GM12878 (cell line): ENCODE measurements around the gene NAALADL1. TPM values are rescaled to one million over a fixed set of nuclear protein-coding genes. Genes with fewer than 3 reads are reported as not detected.
A peak's percentile ranks its signal among the peaks of the same experiment; 100 is the strongest.

Source experiments
- DPF2 ChIP-seq: fragments of 450-650 bp; IDR thresholded peaks from 2 replicates; pipeline ENCODE4 v1.6.1; 2017; ENCODE audit warnings: mild to moderate bottlenecking
- EP300 ChIP-seq, 2 experiments: fragments of 150-350 bp in 1 of 2; IDR thresholded peaks; 2 replicates each; pipeline ENCODE4 v1.6.1; 2011 to 2012; ENCODE audit warnings: low read depth in 2 of 2, low read length in 2 of 2, borderline replicate concordance in 1 of 2, improper control_type of control experiment in 1 of 2, inconsistent platforms in 1 of 2; ENCODE audit not compliant: control insufficient read depth in 1 of 2
- HDAC6 ChIP-seq: fragments of 200-600 bp; sonication (generic); IDR thresholded peaks from one replicate; pipeline ENCODE4 v1.8.0; 2017; ENCODE audit warnings: antibody characterized with exemption; ENCODE audit not compliant: unreplicated experiment
- IRF4 ChIP-seq: IDR thresholded peaks from 2 replicates; pipeline ENCODE4 v1.6.1; 2011; ENCODE audit warnings: low read depth, low read length
- MEF2B ChIP-seq: fragments of 450-650 bp; IDR thresholded peaks from 2 replicates; pipeline ENCODE4 v1.6.1; 2018; ENCODE audit warnings: mild to moderate bottlenecking, moderate library complexity; ENCODE audit not compliant: partially characterized antibody, poor library complexity, severe bottlenecking
- NKRF ChIP-seq: fragments of 450-650 bp; conservative IDR thresholded peaks from 2 replicates; pipeline ENCODE4 v1.6.1; 2017; ENCODE audit warnings: mild to moderate bottlenecking, moderate library complexity
- PAX8 ChIP-seq: fragments of 450-650 bp; IDR thresholded peaks from 2 replicates; pipeline ENCODE4 v1.6.1; 2017; ENCODE audit warnings: mild to moderate bottlenecking, moderate library complexity
- POLR2AphosphoS2 ChIP-seq: IDR thresholded peaks from 2 replicates; pipeline ENCODE4 v1.6.1; 2011; ENCODE audit warnings: low read depth, mild to moderate bottlenecking, low read length, improper control_type of control experiment, moderate library complexity
- TAF1 ChIP-seq: IDR thresholded peaks from 2 replicates; pipeline ENCODE4 v1.6.1; 2011; ENCODE audit warnings: mild to moderate bottlenecking, low read depth, low read length, borderline replicate concordance
- ZNF207 ChIP-seq: fragments of 450-650 bp; IDR thresholded peaks from 2 replicates; pipeline ENCODE4 v1.6.1; 2014; ENCODE audit warnings: antibody characterized with exemption, mild to moderate bottlenecking, borderline replicate concordance
- polyA plus RNA-seq, 11 experiments: library from polyadenylated mRNA; depleted of rRNA in 4 of 11; unstranded in 6 of 11; stranded (reverse) in 5 of 11; fragments of >200 nt; fragmentation: Nextera tagmentation in 4 of 11; fragmentation: Illumina TruSeq in 1 of 11; extraction: Ambion mirVana in 4 of 11; extraction: Trizol in 1 of 11; gene quantifications; 1 replicate in 1 of 11; 2 replicates in 10 of 11; pipeline versions ENCODE4 v1.2.1 to v1.2.3, GENCODE V29; 2011 to 2016; ENCODE audit warnings: inconsistent platforms in 2 of 11, missing spikeins in 2 of 11, low read depth in 1 of 11
- total RNA-seq, 4 experiments: library from RNA; depleted of rRNA in 3 of 4; stranded (reverse); fragments of >200 nt in 3 of 4; fragmentation: Illumina TruSeq in 1 of 4; extraction: Trizol in 1 of 4; gene quantifications; 2 replicates each; pipeline versions ENCODE4 v1.2.1 to v1.2.3, GENCODE V29; 2013 to 2021
- TF ChIP-seq, protein P1 (sequence below): fragments of 450-650 bp; IDR thresholded peaks from 2 replicates; pipeline ENCODE4 v1.6.1; 2017; ENCODE audit warnings: low read depth, mild to moderate bottlenecking, moderate library complexity
- TF ChIP-seq, protein P2 (sequence below): IDR thresholded peaks from 2 replicates; pipeline ENCODE4 v1.6.1; 2012; ENCODE audit warnings: low read depth, low read length, improper control_type of control experiment
- TF ChIP-seq, protein P3 (sequence below): fragments of 450-650 bp; IDR thresholded peaks from 2 replicates; pipeline ENCODE4 v1.6.1; 2017; ENCODE audit warnings: borderline replicate concordance

NAALADL1 gene
- total and polyA plus RNA-seq, 10 of the 15 experiments (the other 5 are each of a cell fraction or from before 2014, with no cell fraction given) = 0.77 to 5.5 (median 1.5) TPM

GRCh38 chr11:65027213-65028067 lies 30.9 kb downstream of the NAALADL1 start, which contains the start of gene SNX15 (continued):
- TF ChIP-seq, protein P1, sequence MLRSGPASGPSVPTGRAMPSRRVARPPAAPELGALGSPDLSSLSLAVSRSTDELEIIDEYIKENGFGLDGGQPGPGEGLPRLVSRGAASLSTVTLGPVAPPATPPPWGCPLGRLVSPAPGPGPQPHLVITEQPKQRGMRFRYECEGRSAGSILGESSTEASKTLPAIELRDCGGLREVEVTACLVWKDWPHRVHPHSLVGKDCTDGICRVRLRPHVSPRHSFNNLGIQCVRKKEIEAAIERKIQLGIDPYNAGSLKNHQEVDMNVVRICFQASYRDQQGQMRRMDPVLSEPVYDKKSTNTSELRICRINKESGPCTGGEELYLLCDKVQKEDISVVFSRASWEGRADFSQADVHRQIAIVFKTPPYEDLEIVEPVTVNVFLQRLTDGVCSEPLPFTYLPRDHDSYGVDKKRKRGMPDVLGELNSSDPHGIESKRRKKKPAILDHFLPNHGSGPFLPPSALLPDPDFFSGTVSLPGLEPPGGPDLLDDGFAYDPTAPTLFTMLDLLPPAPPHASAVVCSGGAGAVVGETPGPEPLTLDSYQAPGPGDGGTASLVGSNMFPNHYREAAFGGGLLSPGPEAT = peak; percentile 100
- no peak for TF ChIP-seq TAF1
- TF ChIP-seq, protein P2, sequence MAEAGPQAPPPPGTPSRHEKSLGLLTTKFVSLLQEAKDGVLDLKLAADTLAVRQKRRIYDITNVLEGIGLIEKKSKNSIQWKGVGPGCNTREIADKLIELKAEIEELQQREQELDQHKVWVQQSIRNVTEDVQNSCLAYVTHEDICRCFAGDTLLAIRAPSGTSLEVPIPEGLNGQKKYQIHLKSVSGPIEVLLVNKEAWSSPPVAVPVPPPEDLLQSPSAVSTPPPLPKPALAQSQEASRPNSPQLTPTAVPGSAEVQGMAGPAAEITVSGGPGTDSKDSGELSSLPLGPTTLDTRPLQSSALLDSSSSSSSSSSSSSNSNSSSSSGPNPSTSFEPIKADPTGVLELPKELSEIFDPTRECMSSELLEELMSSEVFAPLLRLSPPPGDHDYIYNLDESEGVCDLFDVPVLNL = 0 out of 2 replicates have a peak, but pooled peaks have one; percentile 31
- TF ChIP-seq, protein P3, sequence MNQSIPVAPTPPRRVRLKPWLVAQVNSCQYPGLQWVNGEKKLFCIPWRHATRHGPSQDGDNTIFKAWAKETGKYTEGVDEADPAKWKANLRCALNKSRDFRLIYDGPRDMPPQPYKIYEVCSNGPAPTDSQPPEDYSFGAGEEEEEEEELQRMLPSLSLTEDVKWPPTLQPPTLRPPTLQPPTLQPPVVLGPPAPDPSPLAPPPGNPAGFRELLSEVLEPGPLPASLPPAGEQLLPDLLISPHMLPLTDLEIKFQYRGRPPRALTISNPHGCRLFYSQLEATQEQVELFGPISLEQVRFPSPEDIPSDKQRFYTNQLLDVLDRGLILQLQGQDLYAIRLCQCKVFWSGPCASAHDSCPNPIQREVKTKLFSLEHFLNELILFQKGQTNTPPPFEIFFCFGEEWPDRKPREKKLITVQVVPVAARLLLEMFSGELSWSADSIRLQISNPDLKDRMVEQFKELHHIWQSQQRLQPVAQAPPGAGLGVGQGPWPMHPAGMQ = no peak
- TF ChIP-seq NKRF = peak; percentile 97
- no peak for TF ChIP-seq HDAC6
- TF ChIP-seq POLR2AphosphoS2 = 0 out of 2 replicates have a peak, but pooled peaks have one; percentile 48
- TF ChIP-seq ZNF207 = no peak
- no peak for TF ChIP-seq MEF2B
- TF ChIP-seq EP300 (IDR thresholded peaks at IDR 0.05; ENCODE audit: borderline replicate concordance in 1 of 2, control insufficient read depth in 1 of 2, low read depth in 2 of 2, low read length in 2 of 2) = no peak
- TF ChIP-seq DPF2 = 0 out of 2 replicates have a peak, but pooled peaks have one; percentile 32
- no peak for TF ChIP-seq PAX8
- no peak for TF ChIP-seq IRF4
